A673 (cell line): ENCODE results near the gene DDI2.

Source experiments
- CTCF ChIP-seq: fragments of 300-800, 200-600 bp; sonication (generic); conservative IDR thresholded peaks from 2 replicates; pipeline ENCODE4 v1.5.1; 2017; ENCODE audit warnings: low read depth, mild to moderate bottlenecking, antibody characterized with exemption, low read length, moderate library complexity, mixed read lengths
- EZH2 ChIP-seq: fragments of 200-600 bp; sonication (generic); IDR thresholded peaks from 2 replicates; pipeline ENCODE4 v1.6.1; 2017; ENCODE audit warnings: borderline replicate concordance, low read depth, mild to moderate bottlenecking, mixed read lengths, antibody characterized with exemption, low read length; ENCODE audit not compliant: poor library complexity, severe bottlenecking

GRCh38 chr1:15700508-15700907 lies 83.2 kb downstream of the DDI2 start:
- TF ChIP-seq CTCF (no peak), EZH2 (no peak)
